NOMO-1 treated with DMSO at 0.1 percent for 48 hours (cell line): Measurements from ENCODE around the gene RBM25.
A peak's percentile ranks its signal among the peaks of the same experiment; 100 is the strongest.

Experiments used
- DNase-seq: peaks from one replicate; lab custom pipeline; 2025; ENCODE audit not compliant: unreplicated experiment; lab: John Stamatoyannopoulos, UW

RBM25 gene

GRCh38 chr14:73102806-73103497, 44.6 kb downstream of the RBM25 start:
- no peak for DNase-seq

GRCh38 chr14:73105050-73105449, 46.7 kb downstream of the RBM25 start:
- DNase-seq = no peak

GRCh38 chr14:73105727-73106126, 47.4 kb downstream of the RBM25 start:
- no peak for DNase-seq

- no peak for DNase-seq
Measured at GRCh38 chr14:73116079-73116665, 57.8 kb downstream of the RBM25 start.

- DNase-seq = no peak
Measured at GRCh38 chr14:73124180-73124894, 66.0 kb downstream of the RBM25 start.

DNA sequence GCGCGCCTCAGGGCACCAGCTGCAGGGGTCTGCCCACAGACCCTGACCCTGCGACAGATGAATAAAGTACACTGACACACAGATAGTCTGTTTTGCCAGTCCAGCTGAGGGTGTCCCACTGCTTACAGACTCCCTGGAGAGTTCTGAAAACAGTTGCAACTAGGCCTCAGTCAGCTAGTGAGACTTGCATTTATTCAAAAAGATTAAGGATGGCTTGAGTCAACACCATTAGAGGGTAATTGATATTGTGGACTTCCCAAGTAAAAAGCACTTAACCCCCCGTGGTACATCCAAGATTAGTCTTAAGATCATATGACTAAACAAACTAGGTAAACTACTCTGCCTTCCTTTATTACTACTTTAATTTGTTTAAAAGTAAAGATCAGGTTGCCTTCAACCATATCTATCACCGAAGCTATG, 66.8 kb downstream of the RBM25 start:
- DNase-seq = no peak

- no peak for DNase-seq
Measured at GRCh38 chr14:73125746-73126145, 67.4 kb downstream of the RBM25 start.

DNA sequence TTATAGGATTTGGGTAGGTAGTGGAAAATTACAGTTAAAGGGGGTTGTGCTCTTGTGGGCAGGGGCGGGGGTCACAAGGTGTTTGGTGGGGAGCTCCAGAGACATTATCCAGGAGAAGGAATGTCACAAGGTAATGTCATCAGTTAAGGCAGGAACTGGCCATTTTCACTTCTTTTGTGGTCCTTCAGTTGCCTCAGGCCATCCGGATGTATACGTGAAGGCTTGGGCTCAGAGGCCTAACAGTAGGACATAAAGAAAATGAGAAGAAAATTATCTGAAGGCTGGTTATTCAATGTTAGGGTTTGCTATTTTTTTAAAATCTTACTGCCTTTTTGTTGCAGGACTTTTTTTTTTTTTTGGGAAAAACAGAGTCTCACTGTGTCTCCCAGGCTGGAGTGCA, 75.5 kb downstream of the RBM25 start:
- DNase-seq = no peak

- DNase-seq = no peak
Measured at GRCh38 chr14:73136085-73136386, 77.7 kb downstream of the RBM25 start.

GRCh38 chr14:73136387-73137225, 78.3 kb downstream of the RBM25 start, which contains the start of gene PSEN1:
PSEN1 (plus strand) TSS chr14:73136507; CDS start chr14:73148020, 11,513 bp downstream.
- peak; percentile 94 for DNase-seq

DNA sequence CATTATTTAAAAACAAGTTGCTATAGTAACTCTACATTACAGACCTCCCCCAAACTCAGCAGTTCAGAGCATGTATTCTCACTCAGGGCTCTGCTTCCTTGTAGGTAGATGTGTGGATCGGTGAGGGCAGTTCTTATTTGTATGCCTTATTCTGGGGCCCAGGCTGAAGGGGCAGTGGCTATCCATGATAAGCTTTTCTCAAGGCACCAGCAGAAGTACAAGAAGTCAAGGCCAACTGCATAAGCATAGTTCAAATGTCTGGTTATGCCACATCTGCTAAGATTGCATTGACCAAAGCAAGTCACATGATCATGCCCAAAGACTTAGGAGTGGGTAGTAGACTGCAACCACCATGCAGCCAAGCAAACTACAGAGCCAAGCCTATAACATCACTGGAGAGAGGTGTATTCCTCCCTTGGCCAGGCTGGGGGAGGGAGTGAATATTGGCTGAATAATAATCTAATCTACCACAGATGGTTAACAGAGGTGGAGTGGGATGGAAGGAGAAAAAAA, 82.5 kb downstream of the RBM25 start:
- no peak for DNase-seq

- DNase-seq = no peak
Measured at GRCh38 chr14:73142216-73142615, 83.9 kb downstream of the RBM25 start.

DNA sequence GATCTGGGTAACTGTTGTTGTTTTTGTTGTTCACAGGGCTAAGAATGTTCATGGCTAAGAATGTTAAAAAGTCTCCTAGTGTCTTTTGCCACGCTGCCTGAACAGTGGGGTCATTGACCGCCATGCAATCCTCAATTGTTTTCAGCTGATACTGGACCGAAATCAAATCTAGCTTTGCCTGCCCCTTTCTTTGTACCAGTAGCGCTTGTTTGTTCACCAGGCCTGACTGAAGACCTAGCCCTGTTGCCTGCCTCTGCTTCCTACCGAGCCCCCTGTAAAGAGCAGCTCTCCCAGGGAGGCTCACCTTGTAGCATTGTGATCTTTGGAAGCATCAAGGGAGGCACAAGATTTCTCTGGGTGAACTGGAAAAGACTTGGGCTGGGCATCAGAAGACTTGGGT, 84.7 kb downstream of the RBM25 start:
- DNase-seq = no peak

- DNase-seq = no peak
Measured at GRCh38 chr14:73143617-73144016, 85.3 kb downstream of the RBM25 start.

DNA sequence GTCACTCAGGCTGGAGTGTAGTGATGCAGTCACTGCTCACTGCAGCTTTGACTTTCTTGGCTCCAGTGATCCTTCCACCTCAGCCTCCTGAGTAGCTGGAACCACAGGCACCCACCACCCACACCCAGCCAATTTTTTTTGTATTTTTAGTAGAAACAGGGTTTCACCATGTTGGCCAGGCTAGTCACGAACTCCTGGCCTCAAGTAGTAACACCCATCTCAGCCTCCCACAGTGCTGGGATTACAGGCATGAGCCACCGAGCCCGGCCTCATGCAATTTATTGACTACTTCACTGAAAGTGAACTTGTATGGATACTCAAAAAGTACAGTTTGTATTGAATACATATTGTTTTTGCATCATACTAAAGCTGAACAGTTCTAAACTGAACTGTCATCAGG, 87.0 kb downstream of the RBM25 start:
- DNase-seq = no peak

- no peak for DNase-seq
Measured at GRCh38 chr14:73146111-73146510, 87.8 kb downstream of the RBM25 start.

- DNase-seq = no peak
Measured at GRCh38 chr14:73149753-73150152, 91.4 kb downstream of the RBM25 start.

GRCh38 chr14:73153272-73153671, 94.9 kb downstream of the RBM25 start:
- DNase-seq = no peak

DNA sequence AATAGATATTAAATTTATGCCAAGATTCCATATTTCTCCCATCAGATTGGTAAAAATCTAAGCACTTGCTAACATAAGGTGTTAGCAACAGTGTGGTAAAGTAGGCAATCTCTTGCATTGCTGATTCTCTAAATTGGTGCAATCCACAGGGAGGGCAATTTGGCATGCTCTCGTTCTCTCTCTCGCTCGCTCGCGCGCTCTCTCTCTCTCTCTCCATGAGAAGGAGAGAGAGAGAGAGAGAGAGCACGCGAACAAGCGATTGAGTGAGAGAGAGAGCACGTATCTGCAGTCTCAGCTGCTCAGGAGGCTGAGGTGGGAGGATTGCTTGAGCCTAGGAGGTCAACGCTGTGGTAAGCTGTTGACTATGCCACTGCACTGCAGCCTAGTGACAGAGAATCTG, 103.9 kb downstream of the RBM25 start:
- no peak for DNase-seq

DNA sequence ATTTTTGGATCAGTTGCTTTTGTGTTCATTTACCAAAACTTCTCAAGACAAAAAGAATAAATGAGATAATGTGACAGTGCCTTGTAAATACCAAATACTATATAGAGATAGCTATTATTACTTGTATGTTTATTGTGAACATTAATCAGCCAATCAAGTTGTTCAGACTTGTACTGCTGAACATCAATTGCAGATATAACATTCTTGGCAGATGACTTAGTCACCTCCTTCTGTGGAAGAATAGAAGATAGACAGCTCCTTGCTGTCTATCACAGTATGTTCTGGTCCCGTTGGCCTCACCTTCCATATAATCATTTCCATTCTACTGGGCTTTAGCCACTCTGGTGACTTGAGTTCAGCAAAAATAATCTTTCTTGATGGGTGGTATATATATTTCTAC, 108.1 kb downstream of the RBM25 start:
- no peak for DNase-seq

- no peak for DNase-seq
Measured at GRCh38 chr14:73167727-73168126, 109.4 kb downstream of the RBM25 start.
